GM21526 (cell line): Measurements from ENCODE around the gene EGFL7.
"Not testable (repeated sequence)": the region's sequence is repeated elsewhere in the genome, so short reads cannot be mapped to it uniquely, and the experiment has no call there.

Experiments used
- ATAC-seq: cut with Tn5 transposase; IDR thresholded peaks from one replicate; pipeline ENCODE4 v1.9.1; 2021; ENCODE audit warnings: moderate library complexity; ENCODE audit not compliant: unreplicated experiment, low FRiP score

EGFL7 gene

DNA sequence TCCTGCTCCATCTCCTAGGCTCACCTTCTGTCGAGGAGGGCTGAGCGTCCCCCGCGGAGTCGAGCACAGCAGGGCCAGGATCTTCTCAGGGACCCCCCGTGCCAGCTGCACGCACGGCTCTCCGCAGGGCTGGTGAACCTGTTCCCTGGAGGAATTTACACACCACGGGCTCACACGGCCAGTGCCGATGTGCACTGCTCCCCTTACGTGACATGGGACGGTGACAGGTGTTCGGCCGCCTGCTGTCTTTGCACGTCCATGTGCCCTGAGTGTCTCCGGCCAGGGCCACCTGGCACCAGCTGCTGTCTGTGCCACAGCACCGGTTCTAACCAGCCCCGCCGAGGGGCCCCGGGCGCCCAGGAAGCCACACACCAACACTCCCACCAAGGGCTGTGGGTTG is 33.2 kb downstream of the EGFL7 start:
- ATAC-seq: no peak

DNA sequence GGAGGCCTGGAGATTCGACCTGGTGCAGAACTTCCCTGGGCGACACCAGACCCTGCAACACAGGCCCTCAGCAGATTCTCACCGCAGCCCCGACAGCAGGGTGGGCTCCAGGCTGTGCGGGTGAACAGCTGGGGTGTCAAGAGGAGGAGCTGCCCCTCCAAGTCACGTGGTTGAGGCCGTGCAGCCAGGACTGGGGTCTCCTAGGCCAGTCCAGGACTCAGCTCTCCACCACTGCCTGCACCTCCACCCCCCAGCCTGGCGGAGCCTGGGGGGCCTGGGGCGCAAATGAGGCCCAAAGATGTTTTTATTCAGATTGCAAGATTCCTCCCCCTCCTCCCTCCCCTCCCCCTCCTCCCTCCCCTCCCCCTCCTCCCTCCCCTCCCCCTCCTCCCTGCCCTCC is 33.8 kb downstream of the EGFL7 start:
- no peak for ATAC-seq

DNA sequence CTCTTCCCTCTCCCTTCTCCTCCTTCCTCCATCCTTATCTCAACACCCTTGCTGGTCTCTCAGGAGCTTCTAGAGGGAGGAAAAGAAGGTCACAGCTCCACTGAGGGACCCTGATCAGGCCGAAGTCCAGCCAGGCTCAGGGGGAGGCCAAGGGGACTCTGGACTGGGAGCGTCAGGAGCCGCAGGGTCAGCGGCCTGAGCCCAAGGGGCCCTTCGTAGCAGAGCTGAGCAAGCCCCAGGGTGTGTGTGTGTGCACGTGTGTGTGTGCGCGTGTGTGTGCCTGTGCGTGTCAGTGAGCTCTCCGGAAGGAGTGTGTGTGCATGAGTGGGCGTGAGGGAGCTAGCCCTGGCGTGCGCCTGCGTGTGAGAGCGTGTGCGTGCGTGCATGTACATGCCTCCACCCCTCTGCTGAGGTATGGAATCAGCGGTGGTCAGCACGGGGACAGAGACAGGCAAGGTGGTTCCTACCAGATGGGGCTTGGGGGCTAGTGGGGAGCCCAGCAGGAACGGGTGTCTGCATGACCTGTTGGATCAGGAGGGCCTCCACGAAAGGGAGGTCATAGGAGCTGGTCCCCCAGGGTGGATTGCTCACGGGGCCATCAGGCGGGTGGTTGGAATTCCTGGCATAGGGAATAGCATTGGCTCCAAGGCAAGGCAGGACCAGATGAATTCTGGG is 34.6 kb downstream of the EGFL7 start:
- no peak for ATAC-seq

DNA sequence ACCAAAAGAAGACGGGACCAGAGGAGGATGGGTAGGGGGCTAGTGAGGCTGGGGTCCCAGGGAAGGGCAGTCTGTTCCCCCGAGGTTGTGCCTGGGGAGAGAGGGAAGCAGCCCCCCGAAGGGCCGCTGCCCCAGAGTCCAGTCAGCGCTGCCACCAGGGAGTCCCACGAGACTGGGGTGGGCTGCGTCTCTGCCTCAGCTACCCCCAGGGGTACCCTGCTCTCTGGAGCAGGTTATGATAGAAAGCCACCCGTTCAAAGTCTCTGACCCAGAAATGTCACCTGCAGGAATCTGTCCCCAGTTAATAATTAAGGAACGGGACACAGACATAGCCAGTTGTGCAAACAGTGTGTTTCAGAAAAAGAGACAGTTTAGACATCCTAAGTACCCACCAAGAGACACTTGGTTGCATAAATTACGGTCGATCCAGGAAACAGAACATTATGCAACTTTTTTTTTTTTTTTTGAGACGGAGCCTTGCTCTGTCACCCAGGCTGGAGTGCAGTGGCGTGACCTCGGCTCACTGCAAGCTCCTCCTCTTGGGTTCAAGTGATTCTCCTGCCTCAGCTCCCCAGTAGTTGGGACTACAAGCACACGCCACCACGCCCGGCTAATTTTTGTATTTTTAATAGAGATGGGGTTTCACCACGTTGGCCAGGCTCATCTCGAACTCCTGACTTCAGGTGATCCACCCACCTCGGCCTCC is 35.3 kb downstream of the EGFL7 start:
- no peak for ATAC-seq

DNA sequence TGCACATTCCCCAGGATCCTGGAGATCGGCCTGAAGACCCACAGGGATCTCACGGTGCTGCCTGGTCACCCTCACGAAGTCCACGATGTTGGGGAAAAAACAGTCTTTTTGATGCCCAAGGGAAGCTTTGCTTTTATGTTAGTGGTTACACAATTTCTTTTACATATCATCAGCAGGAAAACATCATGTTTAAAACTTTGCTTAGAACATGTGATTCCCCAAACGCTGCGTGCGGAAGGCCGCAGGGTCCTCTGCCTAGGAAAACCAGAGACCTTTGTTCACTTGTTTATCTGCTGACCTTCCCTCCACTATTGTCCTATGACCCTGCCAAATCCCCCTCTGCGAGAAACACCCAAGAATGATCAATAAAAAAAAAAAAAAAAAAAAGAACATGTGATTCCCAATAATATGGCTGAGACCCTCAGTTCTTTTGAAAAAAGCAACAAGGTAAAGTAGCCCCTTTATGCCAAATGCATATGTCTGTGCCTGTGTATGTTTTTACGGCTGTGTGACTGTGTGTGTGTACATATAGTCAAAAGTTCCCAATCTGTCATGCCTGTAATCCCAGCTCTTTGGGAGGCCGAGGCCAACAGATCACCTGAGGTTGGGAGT is 36.0 kb downstream of the EGFL7 start:
- ATAC-seq: no peak

DNA sequence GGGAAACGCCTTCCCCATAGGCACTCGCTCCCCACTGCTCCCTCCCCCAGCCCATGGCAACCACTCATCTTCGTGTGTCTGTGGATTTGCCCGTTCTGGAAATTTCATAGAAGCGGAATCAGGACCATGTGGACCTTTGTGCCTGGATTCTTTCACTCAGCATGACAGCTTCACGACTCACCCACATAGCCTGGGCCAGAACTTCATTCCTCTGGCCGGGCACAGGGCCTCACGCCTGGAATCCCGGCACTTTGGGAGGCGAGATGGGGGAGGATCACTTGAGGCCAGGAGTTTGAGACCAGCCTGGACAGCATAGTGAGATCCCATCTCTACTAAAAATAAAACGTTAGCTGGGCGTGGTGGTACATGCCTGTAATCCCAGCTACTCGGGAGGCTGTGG is 37.6 kb downstream of the EGFL7 start:
- ATAC-seq: no peak

DNA sequence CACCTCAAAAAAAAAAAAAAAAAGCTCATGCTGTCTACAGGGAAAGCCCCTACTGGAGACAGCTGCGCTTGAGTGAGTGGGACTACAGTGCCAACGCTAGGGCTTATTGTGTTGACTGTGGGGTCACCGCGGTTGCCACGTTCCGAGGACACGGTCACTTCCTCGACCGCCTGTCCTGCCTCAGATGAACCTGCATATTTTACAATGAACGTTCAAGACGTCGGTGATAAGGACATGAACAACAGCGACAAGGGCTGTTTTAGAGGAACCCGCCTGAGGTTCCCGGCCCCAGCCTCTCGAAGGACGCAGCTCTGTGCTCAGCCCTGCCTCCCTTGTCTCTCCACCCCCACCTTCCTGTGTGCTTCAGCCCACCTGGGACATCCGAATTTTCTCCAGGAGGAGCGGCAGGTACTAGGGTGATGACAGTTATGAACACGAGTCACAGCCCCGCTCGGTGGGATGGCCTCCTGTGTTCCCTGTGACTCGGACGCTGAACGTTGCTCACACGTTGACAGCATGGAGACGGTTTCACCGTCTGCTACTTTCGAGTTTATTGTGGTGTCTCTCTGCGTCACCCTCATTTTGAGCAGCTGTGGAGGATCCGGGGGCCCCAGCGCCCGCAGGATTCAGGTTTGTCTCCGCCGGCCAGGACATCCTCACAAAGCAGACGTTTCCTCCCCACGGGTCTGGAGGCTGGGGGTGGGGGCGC is 38.4 kb downstream of the EGFL7 start:
- ATAC-seq: peak; percentile 65

DNA sequence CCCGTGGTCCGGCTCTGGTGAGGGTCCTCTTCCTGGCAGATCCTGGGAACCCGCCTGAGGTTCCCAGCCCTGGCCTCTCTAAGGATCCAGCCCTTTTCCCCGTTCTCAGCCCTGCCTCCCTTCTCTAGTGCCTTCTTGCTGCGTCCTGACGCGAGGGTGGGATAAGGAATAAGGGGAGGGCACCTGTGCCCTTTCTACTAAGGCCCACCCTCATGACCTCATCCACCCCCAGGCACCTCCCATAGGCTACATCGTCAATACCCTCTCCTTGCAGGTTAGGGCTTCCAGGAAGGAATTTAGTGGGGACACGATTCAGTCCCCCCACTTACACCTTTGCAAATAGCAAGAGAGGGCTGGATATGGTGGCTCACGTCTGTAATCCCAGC is 38.9 kb downstream of the EGFL7 start:
- ATAC-seq: no peak

DNA sequence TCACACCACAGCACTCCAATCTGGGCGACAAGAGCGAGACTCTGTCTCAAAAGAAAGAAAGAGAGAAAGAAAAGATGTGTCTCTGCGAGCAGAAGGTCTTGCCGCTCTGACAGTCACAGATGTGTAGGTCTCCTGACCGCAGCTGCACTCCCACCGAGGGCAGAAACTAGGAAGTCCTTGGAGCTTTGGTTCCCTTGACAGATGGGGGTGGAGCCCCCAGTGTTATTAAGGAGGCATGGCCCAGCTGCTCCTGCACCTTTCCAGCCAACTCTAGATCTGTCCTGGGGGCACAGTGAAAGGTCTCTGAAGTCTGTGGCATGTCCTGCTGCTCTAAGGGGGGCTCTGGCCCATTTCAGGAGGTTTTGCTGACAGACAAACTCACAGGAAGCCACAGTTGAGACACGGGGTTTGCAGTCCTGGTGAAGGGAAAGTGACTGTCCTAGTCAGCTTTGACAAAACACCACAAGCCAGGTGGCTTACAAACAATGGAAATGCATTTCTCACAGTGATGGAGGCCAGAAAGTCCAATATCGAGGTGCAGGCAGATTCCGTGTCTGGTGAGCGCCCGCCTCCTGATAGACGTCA is 40.7 kb downstream of the EGFL7 start:
- ATAC-seq: no peak

DNA sequence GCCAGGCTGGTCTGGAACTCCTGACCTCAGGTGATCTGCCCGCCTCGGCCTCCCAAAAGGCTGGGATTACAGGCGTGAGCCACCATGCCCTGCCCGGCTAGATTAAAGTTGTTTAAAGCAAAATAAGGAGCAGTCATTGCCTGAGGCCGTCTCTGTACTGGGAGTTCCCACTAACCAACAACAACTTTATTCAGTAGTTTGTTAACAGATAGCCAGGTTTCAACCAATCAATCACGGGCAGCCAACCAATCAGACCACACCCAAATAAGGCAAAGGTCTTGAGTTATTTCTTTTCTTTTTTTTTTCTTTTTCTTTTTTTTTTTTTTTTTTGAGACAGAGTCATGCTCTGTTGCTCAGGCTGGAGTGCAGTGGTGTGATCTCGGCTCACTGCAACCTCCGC is 42.0 kb downstream of the EGFL7 start:
- ATAC-seq: not testable (repeated sequence)

DNA sequence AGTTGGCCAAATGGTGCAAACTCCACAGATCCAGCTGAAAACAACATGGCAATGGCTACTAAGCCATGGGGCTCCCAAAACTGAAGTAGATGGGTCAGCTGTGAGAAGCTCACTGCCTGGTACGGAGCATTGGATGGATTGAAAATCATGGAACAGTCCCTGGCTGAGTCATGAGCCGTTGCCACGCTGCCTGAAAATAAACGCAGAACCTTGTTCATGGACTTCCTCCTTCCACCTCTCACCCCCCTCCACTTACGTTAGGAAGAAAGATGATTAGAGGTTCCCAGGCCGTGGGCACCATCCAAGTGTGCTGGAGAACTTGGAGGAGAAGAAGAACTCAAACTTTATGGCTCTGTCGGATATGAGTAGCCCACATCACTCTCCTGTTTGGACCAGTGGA is 42.8 kb downstream of the EGFL7 start:
- ATAC-seq: no peak

DNA sequence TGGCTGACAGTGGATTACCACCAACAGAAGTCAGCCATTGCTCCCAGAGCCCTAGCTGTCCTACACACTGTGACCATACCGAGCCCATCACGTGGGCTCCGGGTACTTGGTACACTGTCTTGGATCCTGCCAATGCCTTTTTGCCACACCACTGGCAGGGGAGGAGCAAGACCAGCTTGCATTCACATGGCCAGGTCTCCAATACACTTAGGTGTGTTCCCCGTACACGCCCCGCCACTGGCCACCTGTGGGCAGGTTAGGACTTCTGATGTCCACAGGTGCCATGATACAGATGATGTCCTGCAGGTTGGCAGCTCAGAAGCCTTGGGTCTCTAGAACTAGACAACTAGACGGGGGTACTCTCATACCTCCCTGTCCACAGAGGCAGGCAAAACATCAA is 44.3 kb downstream of the EGFL7 start:
- no peak for ATAC-seq

DNA sequence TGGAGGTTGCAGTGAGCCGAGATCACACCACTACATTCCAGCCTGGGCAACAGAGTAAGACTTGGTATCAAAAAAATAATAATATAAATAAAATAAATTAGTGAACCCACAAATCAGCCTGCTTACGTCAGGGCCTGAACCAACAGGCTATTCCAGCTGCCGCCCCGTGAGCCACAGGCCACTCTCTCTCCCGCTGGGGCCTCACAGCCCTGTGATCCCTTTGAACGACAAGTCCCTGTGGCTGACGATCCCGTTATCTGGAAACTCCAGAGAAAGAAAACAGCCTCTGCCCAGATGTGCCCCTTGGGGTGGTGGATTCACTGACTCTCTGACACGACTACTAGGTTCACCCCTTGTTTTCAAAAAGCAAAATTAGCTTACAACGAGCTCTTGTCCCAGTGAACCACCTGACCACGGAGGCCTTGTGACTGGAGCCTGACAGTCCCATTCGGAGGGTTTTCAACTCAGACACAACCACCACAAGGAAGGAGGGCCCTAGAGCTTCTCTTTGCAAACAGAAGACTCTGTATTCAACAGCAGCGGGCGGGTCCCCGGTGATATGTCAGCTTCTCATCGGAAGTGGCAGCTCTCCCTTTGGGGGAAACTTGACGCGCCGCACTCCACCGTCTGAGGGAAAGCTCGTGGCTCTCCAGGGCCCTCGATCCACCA is 45.3 kb downstream of the EGFL7 start:
- ATAC-seq: no peak

DNA sequence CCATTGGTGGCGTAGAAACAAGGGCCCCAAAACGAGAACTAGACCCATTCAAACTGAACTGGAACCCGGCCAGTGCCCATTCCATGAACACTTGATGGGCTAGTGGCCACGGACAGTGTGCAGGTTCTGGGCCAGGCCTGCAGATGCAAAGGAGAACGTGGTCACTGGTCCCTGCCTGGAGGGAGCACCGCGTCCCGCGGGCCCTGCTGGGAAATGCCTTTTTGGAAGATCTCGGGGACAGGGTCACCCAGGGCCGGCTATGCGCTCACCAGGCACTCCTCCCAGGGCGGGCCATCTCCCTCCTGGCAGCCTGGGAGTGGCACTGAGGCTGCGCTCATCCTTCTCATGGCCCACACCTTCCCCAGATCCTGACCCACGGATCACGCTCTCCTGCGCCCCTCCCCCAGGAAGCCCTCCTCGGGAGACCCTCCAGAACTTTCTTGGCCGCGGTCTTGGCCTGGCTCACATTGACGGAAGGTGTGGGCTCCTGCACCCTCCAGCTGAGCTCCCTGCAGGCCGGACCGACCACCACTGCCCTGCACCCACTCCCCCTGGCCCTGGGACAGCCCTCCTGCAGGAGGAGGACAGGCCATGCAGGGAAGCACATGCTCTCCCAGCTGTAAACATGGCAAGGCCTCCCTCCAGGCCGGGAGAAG is 46.9 kb downstream of the EGFL7 start:
- no peak for ATAC-seq

DNA sequence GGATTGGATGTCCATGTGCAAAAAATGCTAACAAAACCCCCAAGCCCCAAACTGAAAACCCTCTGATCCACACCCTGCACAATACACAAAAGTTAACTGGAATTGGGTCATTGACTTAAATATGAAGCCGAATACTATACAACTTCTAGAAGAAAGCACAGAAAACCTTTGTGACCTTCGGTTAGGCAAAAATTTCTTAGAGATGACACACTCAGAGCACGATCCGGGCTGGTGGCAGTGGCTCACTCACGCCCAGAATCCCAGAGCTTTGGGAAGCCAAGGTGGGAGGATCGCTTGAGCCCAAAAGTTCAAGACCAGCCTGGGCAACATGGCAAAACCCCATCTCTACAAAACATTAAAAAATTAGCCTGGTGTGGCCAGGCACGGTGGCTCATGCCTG is 47.8 kb downstream of the EGFL7 start:
- no peak for ATAC-seq

DNA sequence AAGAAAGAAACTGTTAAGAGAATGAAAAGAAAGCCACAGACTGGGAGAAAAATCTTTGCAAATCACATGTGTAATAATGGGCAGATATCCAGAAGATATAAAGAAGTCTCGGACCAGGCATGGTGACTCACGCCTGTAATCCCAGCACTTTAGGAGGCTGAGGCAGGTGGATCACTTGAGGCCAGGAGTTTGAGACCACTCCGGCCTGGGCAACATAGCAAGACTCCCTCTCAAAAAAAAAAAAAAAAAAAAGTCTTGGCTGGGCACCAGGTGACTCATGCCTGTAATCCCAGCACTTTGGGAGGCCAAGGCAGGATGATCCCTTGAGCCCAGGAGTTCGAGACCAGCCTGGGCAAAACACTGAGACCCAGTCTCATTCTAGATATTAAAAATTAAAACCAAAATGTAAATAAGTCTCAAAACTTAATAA is 48.5 kb downstream of the EGFL7 start:
- not testable (repeated sequence) for ATAC-seq

DNA sequence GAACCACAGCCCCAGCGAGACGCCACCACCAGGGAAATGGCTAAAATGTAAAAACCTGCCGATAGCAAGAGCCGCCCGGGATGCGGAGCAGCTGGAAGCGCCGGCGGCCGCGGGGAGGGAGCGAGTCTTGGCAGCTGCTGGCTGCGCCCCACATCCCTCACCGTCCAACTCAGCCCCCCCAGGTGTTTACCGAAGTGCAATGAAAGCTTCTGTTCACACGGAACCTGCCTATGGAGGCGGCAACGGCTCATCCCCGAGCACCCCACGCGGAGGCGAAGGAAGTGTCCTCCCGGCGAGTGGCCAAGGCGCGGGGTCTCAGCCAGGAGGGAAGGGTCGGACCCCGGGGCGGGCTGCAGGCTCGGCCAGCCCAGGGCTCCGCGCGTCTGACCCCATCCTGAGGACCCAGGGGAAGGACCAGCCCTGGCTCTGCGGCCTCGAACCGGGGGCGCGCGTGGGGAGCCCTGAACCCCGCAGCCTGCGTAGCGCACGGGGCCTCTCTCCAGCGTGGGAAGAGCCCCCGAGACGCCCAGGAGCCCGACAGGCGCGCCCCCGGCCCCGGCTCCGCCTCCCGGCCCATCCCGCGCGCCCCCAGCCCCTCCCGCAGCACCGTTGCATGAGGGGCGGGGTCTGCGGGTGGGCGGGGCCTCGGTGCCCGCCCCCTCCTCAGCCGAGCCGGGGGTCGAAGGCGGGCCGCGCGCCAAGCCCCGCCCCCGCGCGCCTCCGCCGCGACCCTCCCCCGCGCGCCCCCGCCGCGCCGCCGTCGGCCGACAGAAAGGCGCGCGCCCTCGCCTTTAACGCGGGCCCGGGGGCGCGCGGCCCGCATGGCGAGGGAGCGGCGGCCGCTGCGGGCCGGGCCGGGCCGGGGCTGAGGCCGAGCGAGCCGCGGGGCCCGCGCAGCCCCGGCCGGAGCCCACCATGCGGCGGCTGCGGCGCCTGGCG is 49.3 kb downstream of the EGFL7 start, which contains the start of gene DIPK1B:
Gene DIPK1B (plus strand): TSS at position 822 of the 939 bp plus-strand sequence. CDS start 94 bp downstream, at position 916.
- no peak for ATAC-seq

DNA sequence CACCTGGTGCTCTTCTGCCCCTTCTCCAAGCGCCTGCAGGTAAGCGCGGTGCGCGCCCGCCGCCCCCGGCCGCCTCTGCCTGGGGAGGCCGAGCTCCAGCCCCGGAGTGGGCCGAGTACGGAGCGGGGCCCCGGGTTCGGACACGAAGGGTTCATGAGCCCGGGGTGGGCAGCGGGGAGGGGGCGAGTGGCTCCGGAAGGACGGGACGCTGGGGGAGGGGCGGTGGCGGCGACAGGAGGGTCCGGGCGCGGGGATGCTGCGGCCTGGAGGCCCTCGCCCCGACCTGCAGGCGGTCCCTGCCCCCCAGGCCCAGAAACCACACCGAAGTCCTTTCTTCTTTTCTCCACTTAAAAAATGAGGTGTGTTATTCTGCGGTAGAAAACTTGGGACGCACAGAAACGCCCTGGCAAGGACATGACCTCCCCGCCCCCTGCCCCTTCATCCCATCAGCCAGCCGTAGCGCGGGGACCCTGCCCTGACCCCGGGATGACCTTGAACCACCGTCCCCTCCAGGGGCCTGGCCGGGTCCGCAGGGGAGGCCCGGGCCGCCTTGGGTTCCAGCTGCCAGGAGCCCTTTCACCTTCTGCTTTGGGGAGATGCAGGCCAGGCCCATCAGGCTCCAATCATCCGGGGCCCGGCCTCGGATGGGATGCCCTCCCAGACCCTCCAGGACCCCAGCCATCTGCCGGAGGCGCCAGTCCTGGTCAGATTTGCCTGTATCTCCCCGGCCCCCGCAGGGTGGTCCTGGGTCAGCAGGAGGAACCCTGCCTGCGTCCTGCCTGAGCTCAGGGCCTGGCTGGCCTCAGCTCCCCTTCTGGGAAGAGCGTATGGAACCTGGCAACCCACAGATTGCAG is 50.2 kb downstream of the EGFL7 start:
- ATAC-seq: no peak
